GM12875 (cell line): Measurements from ENCODE around the gene MAP3K7.

ENCODE experiments used
- H3K4me3 ChIP-seq: one replicate; pipeline ENCODE4 v1.5.1; 2011; ENCODE audit warnings: low read depth, low read length, control low read depth
- TF ChIP-seq, protein P1 (sequence below): IDR thresholded peaks from 2 replicates; pipeline ENCODE4 v1.5.1; 2011; ENCODE audit warnings: low read depth, mild to moderate bottlenecking, control low read depth, inconsistent platforms, low read length, moderate library complexity, borderline replicate concordance; ENCODE audit not compliant: insufficient read depth

Gene MAP3K7

DNA sequence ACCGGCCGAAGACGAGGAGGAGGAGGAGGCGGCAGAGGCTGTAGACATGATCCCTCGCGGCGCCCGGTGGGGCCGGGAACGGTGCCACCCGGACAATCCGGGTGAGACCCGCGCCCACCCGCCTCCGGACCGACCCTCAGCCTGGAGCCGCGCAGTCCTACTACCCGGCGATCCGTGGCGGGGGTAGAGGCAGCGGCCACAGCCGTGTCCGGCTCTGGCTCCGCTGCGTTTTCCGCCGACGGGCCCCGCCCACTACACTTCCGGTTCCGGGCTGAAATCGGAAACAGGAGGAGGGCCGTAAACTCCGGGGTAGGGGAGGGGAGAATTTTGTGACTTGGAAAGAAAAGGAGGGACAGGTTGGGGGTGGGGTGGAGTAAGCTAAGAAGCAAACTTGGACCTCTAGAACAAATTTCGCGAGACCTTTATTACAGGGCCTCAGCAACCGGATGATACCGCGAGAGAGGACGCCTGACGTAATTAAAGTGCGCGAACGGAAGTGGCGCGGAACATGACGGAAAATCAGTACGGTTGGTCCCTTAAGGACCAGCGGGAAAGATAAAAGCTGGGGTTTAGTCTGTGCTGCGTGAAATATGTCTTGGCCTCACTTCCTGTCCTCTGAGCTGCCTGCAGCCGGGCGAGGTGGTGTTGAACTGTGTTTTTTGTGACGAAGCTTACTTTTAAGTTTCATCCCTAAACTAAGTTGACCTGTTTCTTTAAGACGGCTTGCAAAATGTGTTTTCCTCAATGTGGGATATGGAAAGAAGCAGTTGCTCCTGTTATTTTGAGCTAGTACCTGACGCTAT is at the start of gene MAP3K7:
MAP3K7 (minus strand) TSS at position 237 of the 803 bp plus-strand sequence; CDS start at position 48, 189 bp downstream.
- TF ChIP-seq, protein P1, sequence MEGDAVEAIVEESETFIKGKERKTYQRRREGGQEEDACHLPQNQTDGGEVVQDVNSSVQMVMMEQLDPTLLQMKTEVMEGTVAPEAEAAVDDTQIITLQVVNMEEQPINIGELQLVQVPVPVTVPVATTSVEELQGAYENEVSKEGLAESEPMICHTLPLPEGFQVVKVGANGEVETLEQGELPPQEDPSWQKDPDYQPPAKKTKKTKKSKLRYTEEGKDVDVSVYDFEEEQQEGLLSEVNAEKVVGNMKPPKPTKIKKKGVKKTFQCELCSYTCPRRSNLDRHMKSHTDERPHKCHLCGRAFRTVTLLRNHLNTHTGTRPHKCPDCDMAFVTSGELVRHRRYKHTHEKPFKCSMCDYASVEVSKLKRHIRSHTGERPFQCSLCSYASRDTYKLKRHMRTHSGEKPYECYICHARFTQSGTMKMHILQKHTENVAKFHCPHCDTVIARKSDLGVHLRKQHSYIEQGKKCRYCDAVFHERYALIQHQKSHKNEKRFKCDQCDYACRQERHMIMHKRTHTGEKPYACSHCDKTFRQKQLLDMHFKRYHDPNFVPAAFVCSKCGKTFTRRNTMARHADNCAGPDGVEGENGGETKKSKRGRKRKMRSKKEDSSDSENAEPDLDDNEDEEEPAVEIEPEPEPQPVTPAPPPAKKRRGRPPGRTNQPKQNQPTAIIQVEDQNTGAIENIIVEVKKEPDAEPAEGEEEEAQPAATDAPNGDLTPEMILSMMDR = no peak
- H3K4me3 ChIP-seq = peak within 1 kb of the TSS; percentile 85

DNA sequence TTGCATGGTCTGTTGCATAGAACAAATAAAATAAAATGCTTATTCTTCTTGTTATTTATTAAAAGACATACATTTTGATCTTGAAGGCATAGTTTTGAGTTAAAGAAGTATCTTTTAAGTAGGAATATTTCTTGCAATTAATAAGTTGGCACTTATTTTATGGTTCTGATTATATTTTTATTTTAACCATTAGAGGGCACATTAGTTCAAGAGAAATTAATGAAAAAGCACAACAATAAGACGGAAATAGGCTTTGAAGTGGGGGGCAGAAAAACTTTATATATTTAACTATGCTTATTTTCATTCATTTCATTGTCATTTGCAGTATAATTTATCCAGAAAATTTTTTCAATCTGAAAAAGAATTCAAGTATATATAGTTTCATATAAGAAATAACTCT is 44.2 kb upstream of the MAP3K7 start:
- no peak overlapping the region for H3K4me3 ChIP-seq
- TF ChIP-seq, protein P1 = no peak

DNA sequence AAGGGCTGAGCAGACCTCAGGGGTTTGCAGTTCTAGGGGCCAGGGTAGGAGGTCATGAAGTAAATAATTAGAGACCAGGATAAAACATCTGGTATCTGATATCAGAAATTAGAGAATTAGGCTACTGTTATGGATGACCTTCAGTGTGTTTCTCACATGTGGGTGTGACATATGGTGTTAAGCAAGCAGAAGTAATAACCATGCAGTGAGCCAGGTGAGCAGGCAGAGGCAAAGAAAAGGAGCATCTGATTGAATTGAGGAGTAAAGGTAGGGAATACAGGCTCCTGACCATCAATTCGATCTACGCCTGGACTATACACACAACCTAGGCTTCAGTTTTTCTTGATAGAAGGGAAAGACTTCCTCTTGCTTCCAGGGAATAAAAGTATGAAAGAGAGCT is 34.7 kb upstream of the MAP3K7 start:
- H3K4me3 ChIP-seq = no peak overlapping the region
- TF ChIP-seq, protein P1 = no peak

DNA sequence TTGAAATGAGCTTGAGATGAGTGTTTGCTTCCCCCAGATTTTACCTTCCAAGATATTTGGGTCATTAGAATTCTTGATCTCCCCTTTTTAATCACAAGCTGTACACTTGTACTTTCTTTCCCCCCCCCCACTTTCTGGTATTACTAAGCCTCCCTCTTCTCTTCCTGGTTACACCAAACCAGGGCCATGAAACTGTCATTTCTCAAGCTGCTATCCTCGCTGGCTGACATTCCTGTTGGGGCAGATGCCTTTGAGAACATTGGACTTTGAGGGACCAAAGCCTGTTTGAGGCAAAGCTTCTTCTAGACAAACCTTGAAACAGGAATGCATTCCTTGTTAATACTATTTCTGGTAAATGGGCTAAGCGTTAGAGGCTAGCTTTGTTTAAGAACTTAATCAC is 32.3 kb upstream of the MAP3K7 start:
- no peak overlapping the region for H3K4me3 ChIP-seq
- TF ChIP-seq, protein P1 = no peak

DNA sequence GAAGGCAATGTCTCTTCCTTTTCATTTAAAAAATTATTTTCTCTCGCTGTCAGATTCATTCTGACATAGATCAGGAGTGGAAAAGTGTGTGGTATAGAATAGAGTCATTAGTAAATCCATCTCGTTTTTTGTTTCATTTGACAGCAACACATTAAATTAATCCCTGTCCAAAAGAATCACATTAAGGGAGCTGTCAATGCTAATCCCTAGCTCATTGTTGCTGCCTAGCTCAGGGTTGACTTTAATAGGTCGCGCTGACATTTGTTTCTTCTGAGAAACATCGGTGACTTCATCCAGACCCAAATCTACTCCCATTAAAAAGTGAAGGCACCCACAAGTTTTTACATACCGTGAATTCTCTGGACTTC is 25.4 kb upstream of the MAP3K7 start:
- TF ChIP-seq, protein P1 = no peak
- no peak overlapping the region for H3K4me3 ChIP-seq

DNA sequence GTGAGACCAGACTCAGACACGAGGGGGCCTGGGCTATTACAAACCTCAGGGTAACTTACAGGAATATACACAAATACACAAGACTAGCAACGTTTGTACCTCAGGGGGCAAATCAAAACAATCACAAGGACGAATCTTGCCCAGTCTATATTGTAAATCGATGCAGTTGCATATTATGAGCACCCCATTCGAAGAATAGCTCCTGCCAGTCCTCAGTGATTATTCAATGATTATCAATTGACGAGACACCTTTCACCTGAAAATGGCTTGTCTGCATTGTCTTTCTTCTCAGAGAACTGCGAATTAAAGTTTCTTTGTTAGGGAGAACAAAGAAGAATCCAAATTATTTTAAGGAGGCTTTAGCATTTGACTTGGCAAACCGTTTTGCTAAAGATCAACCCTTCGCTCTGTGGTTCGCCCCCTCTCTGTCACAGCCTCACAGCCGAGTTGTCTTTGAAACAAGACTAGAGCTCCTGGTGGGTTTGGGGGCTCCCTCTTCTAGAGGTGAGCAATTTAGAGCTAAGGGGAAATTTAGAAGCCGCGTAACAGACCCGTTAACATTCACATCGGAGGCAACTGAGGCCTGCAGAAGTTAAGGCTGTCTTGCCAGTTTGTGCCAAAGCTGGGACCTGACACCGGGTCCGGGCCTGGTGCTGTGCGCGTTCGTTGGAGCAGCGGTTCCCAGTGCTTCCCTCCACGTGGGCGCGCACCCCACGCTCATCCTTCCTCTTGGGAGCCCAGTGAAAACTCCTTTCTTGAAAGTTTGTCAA is 24.9 kb upstream of the MAP3K7 start:
- TF ChIP-seq, protein P1 = no peak
- no peak overlapping the region for H3K4me3 ChIP-seq
